ENCODE results near the gene GCSAM.

Gene GCSAM

DNA sequence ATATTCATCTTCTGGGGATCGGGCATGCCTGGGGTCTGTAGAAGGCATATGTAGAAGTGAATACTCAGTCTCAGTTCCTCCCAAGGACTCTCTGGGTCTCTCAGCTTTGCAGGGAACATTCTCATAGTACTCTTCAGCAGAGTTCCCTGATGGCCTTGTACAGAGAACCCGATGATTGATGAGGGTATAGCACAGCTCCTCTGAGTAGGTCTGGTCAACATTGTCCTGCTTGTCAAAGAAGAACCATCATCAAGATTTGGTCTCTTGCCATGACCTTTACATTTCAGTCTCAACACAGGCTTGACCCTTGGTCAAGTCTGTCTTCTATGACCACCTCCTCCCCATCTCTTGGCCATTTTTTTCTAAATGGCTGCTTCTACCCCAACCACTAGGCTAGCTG lies 9.5 kb downstream of the GCSAM start:
- DNase-seq (no peak), ATAC-seq (replicated peaks) (peak; percentile 41 to 50)
- Mint-ChIP-seq H3K4me3 (no peak overlapping the region), H3K27ac (no peak overlapping the region), H3K36me3 (peaks cover 10 to 35% of the 10 kb centered on the region in 2 donors), H3K4me1 (peaks cover 69 to 94% of the 10 kb centered on the region in 2 donors), H3K9me3 (peaks cover 0 to 1% of the 10 kb centered on the region in 2 donors), H3K27me3 (no peaks in the 10 kb centered on the region)

DNA sequence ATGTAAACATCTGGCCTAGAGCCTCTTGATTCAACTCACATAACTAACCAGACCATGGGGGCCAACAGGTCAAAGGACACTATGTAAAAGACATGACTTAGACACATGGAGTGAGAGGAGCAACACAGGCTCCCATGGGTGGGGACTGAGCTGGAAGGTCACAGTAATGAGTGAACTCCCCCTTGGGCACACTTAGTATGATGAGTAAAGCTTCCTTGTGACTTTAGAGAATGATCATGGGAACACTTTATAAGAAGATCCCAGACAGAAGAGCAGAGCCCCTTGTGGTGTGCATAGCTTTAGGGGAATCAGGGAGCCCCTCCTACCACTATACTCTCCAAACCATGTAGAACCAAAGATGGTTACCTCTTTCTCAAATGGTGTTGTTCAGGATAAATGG lies 10.2 kb downstream of the GCSAM start:
- Mint-ChIP-seq H3K9me3 (peaks cover 0 to 1% of the 10 kb centered on the region in 2 donors), H3K27me3 (no peaks in the 10 kb centered on the region), H3K4me3 (no peak overlapping the region), H3K4me1 (peaks cover 69 to 94% of the 10 kb centered on the region in 2 donors), H3K36me3 (peaks cover 10 to 35% of the 10 kb centered on the region in 2 donors), H3K27ac (peak overlapping the region; percentile 62)
- ATAC-seq (replicated peaks) (no peak), DNase-seq (no peak)

DNA sequence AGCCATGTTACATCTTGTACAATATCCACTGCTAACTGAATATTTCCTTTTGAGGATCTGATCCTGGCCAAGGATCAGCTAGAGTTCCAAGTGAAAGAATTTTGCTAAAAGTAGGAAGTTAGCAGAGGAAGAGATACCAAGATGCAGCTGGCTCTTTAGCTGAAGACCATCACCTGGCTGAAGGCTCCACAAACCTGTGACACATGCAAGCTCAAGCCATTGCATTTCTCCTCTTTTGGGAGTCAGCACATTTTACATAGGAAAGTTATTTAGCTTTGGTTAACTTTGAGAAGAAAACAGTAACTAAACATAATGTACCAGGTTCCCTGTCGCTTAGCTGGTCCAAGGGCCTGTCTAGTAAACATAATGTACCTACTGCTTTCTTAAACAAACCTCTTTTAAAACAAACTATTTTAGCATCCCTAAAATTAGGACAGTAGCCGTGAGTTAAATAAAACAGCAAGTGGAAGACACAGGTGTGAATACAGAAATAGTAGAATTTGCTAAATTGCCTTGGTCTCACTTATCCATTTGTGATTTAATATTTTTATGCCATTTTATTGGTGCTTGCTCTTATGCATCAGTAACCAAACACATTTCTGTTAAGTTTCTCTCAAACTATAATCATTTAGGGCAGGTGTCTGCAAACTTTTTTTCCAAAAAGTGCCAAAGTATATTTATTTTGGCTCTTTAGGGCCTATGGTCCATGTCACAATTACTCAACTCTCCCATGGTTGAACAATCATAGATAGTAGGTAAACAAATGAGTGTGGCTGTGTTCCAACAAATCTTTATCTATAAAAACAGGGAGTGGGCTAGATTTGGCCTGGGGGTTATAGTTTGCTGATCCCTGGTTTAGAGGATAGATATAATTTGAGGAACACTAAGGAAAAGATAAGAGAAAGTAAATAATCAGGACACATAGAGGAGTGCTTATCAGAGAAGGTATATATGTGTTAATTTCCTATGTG lies 11.2 kb downstream of the GCSAM start:
- H3K4me1 Mint-ChIP-seq, result peaks cover 73 to 94% of the 10 kb centered on the region in 2 donors

DNA sequence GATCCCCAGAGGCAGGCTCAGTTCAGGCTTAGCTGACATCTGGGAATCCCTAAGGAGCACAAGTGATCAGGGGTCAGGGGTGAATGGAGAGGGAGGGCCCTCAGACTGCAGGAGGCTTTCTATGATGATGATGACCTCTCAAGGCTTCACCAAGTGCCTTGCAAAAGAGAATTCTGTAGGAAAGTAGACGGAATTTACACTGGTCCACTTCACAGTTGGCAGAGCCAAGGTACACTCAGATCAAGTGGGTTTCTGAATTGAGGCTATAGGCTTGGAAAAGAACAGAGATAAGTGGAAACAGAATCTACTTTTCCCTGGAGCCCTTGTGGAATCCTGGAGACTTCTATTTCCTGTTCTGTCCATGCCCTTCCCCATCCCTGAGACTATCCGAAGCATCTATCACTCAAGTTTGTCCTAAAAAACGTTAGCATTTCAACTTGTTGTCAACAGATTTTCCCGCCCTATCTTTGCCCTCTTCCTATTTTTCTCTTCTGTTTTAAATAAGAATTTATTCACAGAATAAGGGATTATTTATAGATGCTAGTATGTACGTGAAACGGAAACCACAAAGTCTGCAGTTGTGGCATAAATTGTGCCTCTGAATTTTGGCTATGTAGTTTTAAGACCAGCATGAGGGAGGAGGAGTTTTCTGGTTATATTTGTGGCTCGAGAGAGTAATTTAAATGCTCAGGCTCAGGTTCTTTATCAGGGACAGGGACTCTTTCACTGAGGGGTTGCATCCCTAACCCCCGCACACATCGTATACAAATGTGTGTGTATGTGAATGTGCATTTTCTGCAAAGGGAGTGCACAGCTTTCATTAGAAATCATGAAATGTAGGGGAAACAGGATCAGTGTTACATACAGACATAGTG lies 12.8 kb downstream of the GCSAM start:
- ATAC-seq (replicated peaks) (peak; percentile 38 to 45), DNase-seq (no peak)
- Mint-ChIP-seq H3K4me3 (peak overlapping the region; percentile 37 to 55), H3K36me3 (peaks cover 9 to 22% of the 10 kb centered on the region in 2 donors), H3K27me3 (no peaks in the 10 kb centered on the region), H3K9me3 (peaks cover 0 to 1% of the 10 kb centered on the region in 2 donors), H3K4me1 (peaks cover 69 to 94% of the 10 kb centered on the region in 2 donors), H3K27ac (peak overlapping the region; percentile 92)

More for the DNA sequence above, 11.2 kb downstream of the GCSAM start:
- ATAC-seq (replicated peaks) (no peak), DNase-seq (no peak)
- Mint-ChIP-seq H3K27ac (peak overlapping the region; percentile 82), H3K27me3 (no peaks in the 10 kb centered on the region), H3K36me3 (peaks cover 10 to 35% of the 10 kb centered on the region in 2 donors), H3K4me3 (no peak overlapping the region), H3K9me3 (peaks cover 0 to 1% of the 10 kb centered on the region in 2 donors)

DNA sequence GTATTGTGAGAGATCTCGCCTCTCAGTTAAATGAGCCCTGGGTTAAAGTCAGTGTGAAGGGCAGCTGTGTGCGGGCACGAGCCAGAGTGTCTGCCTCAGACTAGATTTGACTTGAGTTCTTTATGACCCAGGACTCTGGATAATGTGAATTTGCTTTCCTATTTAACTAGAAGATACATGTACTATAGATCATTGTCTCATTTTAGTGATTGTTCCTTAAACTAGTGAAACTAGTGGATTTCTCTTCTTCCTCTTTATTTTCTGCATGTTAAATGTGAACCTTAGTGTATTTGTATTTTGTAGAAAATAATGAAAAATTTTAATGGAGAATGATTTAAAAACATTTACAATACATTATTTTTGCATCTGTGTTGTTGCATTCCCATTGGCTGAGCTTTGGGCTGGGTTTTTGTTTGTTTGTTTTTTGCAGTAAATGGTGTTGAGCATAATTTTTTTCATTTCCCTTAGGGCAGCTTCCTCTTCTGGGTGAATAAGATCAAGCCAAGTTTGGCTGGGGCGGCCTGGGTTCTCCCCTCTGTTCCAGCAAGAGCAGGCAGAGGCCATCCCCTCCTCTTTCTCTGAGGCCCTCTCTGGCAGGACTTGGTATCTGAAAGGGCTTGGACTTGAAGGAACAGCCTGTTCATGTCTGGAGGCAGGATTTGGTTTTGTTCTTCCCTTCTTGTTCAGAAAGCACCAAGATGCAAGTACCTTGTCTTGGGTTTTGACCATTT lies 15.0 kb downstream of the GCSAM start:
- ATAC-seq (replicated peaks) (peak; percentile 62 to 64), DNase-seq (peak; percentile 74)
- peaks cover 71 to 92% of the 10 kb centered on the region in 2 donors for H3K4me1 Mint-ChIP-seq
- peaks cover 0 to 1% of the 10 kb centered on the region in 2 donors for H3K9me3 Mint-ChIP-seq
- peak overlapping the region; percentile 11 to 50 for H3K4me3 Mint-ChIP-seq
- H3K36me3 Mint-ChIP-seq, result peaks cover 7% of the 10 kb centered on the region in 2 donors
- no peaks in the 10 kb centered on the region for H3K27me3 Mint-ChIP-seq
- H3K27ac Mint-ChIP-seq, result peak overlapping the region; percentile 92

DNA sequence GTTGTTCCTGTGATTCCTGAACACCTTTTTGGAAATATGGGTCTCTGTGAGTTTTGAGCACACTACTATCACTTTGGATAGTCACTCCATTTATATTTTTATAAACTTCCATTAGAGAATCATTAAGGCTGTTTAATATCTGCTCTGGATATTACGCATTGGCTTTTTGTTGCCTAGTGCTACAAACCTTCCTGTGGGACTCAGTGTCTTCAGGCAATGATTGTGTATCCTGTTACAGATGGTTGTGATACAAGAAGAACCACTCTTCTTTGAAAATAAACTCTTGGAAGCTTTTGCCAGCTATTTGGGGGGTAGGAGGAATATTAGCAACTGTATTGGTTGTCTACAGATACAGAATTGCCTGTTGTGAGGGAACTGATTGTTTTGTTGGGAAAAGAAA lies 15.6 kb downstream of the GCSAM start:
- DNase-seq (no peak), ATAC-seq (replicated peaks) (no peak)
- no peaks in the 10 kb centered on the region for H3K27me3 Mint-ChIP-seq
- H3K9me3 Mint-ChIP-seq, result peaks cover 0 to 1% of the 10 kb centered on the region in 2 donors
- H3K4me3 Mint-ChIP-seq, result peak overlapping the region in 1 of 2 donors; percentile 42
- peak overlapping the region; percentile 66 for H3K27ac Mint-ChIP-seq
- peaks cover 72 to 92% of the 10 kb centered on the region in 2 donors for H3K4me1 Mint-ChIP-seq
- peaks cover 4 to 7% of the 10 kb centered on the region in 2 donors for H3K36me3 Mint-ChIP-seq

DNA sequence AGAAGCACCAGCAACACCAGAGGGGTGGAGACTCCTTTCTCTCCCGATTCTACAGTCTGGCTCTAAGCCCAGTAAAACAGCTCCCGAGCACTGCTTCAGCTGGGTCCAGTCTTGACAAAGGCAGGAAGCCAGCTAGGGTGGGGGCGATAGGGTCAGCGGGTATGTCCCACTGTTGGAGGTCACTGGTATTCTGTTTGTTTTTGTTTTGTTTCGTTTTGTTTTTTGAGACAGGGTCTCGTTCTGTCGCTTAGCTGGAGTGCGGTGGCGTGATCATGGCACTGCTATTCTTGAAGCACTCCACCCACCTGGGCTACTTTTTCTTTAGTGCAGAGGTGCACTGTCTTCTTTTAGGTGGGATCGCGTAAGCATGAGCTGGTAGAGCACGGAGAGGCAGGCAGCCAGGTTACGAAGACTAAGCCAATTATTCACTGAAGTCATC lies 16.3 kb downstream of the GCSAM start:
- Mint-ChIP-seq H3K27me3 (no peaks in the 10 kb centered on the region), H3K9me3 (peaks cover 0 to 1% of the 10 kb centered on the region in 2 donors), H3K4me1 (peaks cover 73 to 92% of the 10 kb centered on the region in 2 donors), H3K27ac (peak overlapping the region; percentile 10), H3K36me3 (peaks cover 4 to 7% of the 10 kb centered on the region in 2 donors), H3K4me3 (peak overlapping the region in 1 of 2 donors; percentile 33)
- no peak for DNase-seq
- ATAC-seq (replicated peaks), result no peak

DNA sequence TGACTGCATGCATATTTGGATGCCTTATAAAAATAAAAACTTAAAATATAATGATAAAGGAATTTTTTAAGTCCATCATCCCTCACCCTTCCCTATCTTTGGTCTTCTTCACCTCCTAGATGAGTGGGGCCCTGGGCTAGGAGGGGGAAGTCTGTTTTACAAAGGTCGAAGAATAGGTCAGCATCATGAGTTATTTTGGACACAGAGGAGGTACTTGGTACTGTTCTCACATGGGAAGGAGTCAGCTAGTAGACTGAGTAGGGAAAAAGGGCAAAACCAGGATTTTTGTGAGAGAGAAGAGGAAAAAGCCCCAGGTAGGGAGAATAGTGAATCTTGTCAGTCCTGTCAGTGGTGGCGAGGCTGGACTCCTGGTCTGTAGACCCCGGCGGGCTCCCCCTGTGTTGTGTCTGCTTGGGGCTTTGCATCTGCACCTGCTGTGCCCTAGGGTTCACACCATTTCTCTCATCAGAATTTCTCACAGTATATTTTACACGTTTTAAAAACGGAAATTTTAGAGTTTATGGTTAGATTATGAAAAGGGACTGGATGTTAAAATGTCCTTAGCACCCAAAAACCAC lies 17.2 kb downstream of the GCSAM start:
- Mint-ChIP-seq H3K4me3 (peak overlapping the region; percentile 48 to 62), H3K27me3 (no peaks in the 10 kb centered on the region), H3K4me1 (peaks cover 69 to 88% of the 10 kb centered on the region in 2 donors), H3K27ac (peak overlapping the region; percentile 68), H3K36me3 (peaks cover 4 to 7% of the 10 kb centered on the region in 2 donors), H3K9me3 (peaks cover 0 to 1% of the 10 kb centered on the region in 2 donors)
- no peak for ATAC-seq (replicated peaks)
- no peak for DNase-seq

DNA sequence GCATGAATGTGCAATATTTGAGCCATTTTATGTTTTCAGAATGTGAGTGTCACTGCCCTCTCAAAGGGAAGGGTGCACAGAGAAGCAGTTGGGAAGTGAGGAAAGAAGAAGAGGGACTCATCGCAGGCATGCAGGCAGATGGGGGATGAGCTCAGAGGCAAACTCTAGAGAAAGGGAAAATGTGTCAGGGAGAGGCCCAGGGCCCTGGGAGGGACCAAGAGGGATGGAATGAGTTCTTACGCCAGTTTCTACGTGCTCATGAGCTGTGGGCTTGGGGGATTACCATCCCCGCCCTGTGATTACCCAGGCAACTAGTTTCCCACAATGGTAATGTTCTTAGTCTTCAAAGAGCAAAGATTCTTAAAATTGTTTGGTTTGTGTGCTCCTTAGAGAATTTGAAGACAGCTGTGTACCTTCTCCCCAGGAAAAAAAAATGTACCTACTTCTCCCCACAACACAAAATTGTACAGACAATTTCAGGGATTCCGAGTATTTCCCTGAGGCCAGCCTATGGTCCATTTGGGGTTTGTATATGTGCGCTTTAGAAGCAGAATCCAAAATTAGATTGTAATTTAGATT lies 17.8 kb downstream of the GCSAM start:
- Mint-ChIP-seq H3K27ac (peak overlapping the region; percentile 98), H3K9me3 (peaks cover 0 to 1% of the 10 kb centered on the region in 2 donors)

DNA sequence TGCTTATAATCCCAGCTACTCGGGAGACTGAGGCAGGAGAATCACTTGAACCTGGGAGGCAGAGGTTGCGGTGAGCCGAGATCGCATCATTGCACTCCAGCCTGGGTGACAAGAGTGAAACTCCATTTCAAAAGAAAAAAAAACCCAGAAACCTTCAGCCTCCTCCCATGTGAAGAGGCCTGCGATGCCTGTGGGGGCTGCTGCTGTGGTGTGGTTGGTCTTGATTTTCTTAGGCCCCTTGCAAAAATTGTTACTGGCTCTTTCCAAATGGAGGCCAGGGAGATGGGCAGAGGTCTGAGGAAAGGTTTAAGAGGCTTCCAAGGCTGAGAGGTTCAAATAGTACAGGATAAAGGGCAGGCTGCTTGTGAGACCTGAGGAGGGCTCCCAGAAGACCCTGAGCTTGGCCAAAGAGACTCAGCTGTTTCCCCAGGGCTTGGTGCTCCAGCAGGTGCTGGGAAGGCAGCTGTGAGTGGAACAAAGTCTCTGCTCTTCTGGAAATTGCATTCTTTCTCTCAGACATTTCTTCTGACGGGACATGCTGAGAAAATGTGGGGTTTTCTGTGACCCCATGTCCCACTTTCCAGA lies 18.4 kb downstream of the GCSAM start:
- Mint-ChIP-seq H3K36me3 (peaks cover 4 to 6% of the 10 kb centered on the region in 2 donors), H3K9me3 (peaks cover 0 to 1% of the 10 kb centered on the region in 2 donors), H3K4me1 (peaks cover 60 to 77% of the 10 kb centered on the region in 2 donors), H3K4me3 (peak overlapping the region; percentile 54 to 67), H3K27me3 (no peaks in the 10 kb centered on the region), H3K27ac (peak overlapping the region; percentile 98)
- DNase-seq (peak; percentile 60), ATAC-seq (replicated peaks) (peak; percentile 52)

More for the DNA sequence above, 17.8 kb downstream of the GCSAM start:
- peak; percentile 70 for DNase-seq
- peaks cover 66 to 83% of the 10 kb centered on the region in 2 donors for H3K4me1 Mint-ChIP-seq
- peak; percentile 48 to 56 for ATAC-seq (replicated peaks)
- no peaks in the 10 kb centered on the region for H3K27me3 Mint-ChIP-seq
- peak overlapping the region; percentile 54 to 67 for H3K4me3 Mint-ChIP-seq
- H3K36me3 Mint-ChIP-seq, result peaks cover 4 to 7% of the 10 kb centered on the region in 2 donors

DNA sequence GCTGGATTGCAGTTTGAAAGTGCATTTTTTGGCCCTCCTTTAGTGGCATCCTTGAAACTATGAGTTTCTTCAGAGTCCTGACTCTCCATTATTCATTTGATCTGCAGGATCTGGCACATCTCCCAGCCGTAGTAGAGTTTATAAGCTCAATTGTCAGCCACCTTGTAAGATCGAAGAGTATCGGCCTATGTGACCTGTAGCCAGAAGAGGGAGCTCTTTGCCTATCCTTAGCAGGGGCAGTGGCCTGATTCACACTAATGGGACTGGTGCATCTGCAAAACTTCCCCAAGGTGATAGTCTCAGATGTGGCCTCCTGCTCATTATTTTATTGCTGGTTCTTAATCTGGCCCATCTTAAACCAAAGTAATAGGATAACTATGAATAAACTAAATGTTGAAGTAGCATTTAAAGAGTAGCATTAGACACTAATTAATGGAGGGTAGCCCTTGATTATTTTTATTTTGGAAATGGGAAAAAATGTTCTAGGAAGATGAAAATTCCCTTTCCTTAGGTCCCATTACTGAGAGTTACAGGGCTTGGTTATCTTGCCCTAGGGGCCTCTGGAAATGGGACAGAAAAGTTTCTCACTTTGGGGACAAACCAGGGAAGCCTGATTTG lies 21.2 kb downstream of the GCSAM start:
- Mint-ChIP-seq H3K4me1 (peaks cover 36 to 50% of the 10 kb centered on the region in 2 donors), H3K27me3 (no peaks in the 10 kb centered on the region), H3K9me3 (no peaks in the 10 kb centered on the region), H3K27ac (peak overlapping the region; percentile 48), H3K4me3 (no peak overlapping the region), H3K36me3 (peaks cover 0 to 2% of the 10 kb centered on the region in 2 donors)
- ATAC-seq (replicated peaks), result peak; percentile 46 to 54
- DNase-seq, result peak; percentile 66

DNA sequence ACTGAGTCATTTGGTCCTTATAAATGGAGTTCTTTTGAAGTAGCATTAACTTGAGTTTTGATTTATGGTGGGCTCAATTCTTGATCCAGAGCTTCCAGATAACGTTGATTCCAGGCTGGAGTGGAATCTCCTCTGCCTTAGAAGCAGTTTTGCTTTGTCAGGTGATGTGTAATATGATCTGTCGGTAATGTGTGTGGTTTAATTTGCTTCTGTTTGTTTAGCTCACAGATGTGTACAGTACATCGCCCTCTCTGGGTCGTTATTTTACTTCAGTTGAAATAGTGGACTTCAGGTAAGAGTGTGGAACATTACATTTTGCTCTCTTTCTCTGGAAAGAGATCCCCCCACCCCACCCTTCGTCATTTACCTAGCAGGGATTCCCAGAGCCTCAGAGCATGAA lies 23.7 kb downstream of the GCSAM start:
- H3K9me3 Mint-ChIP-seq, result no peaks in the 10 kb centered on the region
- DNase-seq (no peak), ATAC-seq (replicated peaks) (no peak)
- no peaks in the 10 kb centered on the region for H3K36me3 Mint-ChIP-seq
- peaks cover 20 to 25% of the 10 kb centered on the region in 2 donors for H3K4me1 Mint-ChIP-seq
- H3K27me3 Mint-ChIP-seq, result no peaks in the 10 kb centered on the region
- no peak overlapping the region for H3K4me3 Mint-ChIP-seq
- H3K27ac Mint-ChIP-seq, result no peak overlapping the region
